Measurements from ENCODE around the gene MAN1C1.
A peak's percentile ranks its signal among the peaks of the same experiment; 100 is the strongest.
"Not testable (repeated sequence)": the region's sequence is repeated elsewhere in the genome, so short reads cannot be mapped to it uniquely, and the experiment has no call there.

The MAN1C1 gene

GRCh38 chr1:25680701-25681100, 64.1 kb downstream of the MAN1C1 start:
- DNase-seq (ENCODE audit: low read depth), result no peak

- no peak for DNase-seq (ENCODE audit: low read depth)
Observed at GRCh38 chr1:25682059-25682601, 65.5 kb downstream of the MAN1C1 start.

- DNase-seq (ENCODE audit: low read depth), result no peak
Observed at GRCh38 chr1:25683177-25683576, 66.6 kb downstream of the MAN1C1 start.

- peak; percentile 33 for DNase-seq (ENCODE audit: low read depth)
Observed at GRCh38 chr1:25683731-25684130, 67.1 kb downstream of the MAN1C1 start.

- DNase-seq (ENCODE audit: low read depth), result no peak
Observed at GRCh38 chr1:25684216-25684965, 67.8 kb downstream of the MAN1C1 start.

- no peak for DNase-seq (ENCODE audit: low read depth)
Observed at GRCh38 chr1:25685211-25685750, 68.7 kb downstream of the MAN1C1 start.

- DNase-seq (ENCODE audit: low read depth), result no peak
Observed at GRCh38 chr1:25685938-25686665, 69.5 kb downstream of the MAN1C1 start.

- DNase-seq (ENCODE audit: low read depth), result no peak
Observed at GRCh38 chr1:25687221-25688017, 70.8 kb downstream of the MAN1C1 start.

GRCh38 chr1:25688390-25689119, 72.0 kb downstream of the MAN1C1 start:
- no peak for DNase-seq (ENCODE audit: low read depth)

GRCh38 chr1:25689686-25690381, 73.2 kb downstream of the MAN1C1 start:
- DNase-seq (ENCODE audit: low read depth), result no peak

- DNase-seq (ENCODE audit: low read depth), result no peak
Observed at GRCh38 chr1:25690396-25690956, 73.9 kb downstream of the MAN1C1 start.

GRCh38 chr1:25691211-25691610, 74.6 kb downstream of the MAN1C1 start:
- no peak for DNase-seq (ENCODE audit: low read depth)

GRCh38 chr1:25692560-25692959, 76.0 kb downstream of the MAN1C1 start:
- DNase-seq (ENCODE audit: low read depth), result no peak

- DNase-seq (ENCODE audit: low read depth), result no peak
Observed at GRCh38 chr1:25694167-25695007, 77.8 kb downstream of the MAN1C1 start.

GRCh38 chr1:25695090-25695770, 78.6 kb downstream of the MAN1C1 start:
- peak; percentile 93 for DNase-seq (ENCODE audit: low read depth)

GRCh38 chr1:25695771-25696311, 79.2 kb downstream of the MAN1C1 start:
- DNase-seq (ENCODE audit: low read depth), result peak; percentile 93

- not testable (repeated sequence) for DNase-seq (ENCODE audit: low read depth)
Observed at GRCh38 chr1:25696643-25697042, 80.1 kb downstream of the MAN1C1 start.

GRCh38 chr1:25697435-25698217, 81.0 kb downstream of the MAN1C1 start:
- DNase-seq (ENCODE audit: low read depth), result no peak

Data from ELR (cell line).